Lung (tissue), 12 donors: ENCODE data around the gene PHACTR3. TPM values are rescaled to one million over a fixed set of nuclear protein-coding genes. Genes with fewer than 3 reads are reported as not detected.

Experiments
- ATAC-seq: fragments of 200-7000 bp; cut with Tn5 transposase; one replicate; pipeline ENCODE4 v1.9.1; 2020; ENCODE audit warnings: moderate number of reproducible peaks; ENCODE audit not compliant: insufficient read depth, low FRiP score
- DNase-seq, 3 donors: peaks; one replicate each; pipeline ENCODE4 v3.0.0-alpha.2; 2013 to 2017
- H3K27ac ChIP-seq, 2 donors: one replicate each; pipeline ENCODE4 v1.5.1; 2013; ENCODE audit warnings: mild to moderate bottlenecking in 2 of 2, moderate library complexity in 2 of 2, control low read depth in 1 of 2, inconsistent platforms in 1 of 2, low read depth in 1 of 2, low read length in 1 of 2
- H3K27me3 ChIP-seq, 3 donors: one replicate each; pipeline ENCODE4 v1.5.1; 2013; ENCODE audit warnings: low read length in 2 of 3; ENCODE audit not compliant: control insufficient read depth in 3 of 3, insufficient read depth in 3 of 3
- H3K36me3 ChIP-seq, 4 donors: one replicate each; pipeline ENCODE4 v1.5.1; 2013; ENCODE audit warnings: low read length in 4 of 4, mild to moderate bottlenecking in 1 of 4, moderate library complexity in 1 of 4; ENCODE audit not compliant: control insufficient read depth in 4 of 4, insufficient read depth in 4 of 4
- H3K4me1 ChIP-seq, 5 donors: one replicate each; pipeline ENCODE4 v1.5.1; 2013; ENCODE audit warnings: low read length in 5 of 5, mild to moderate bottlenecking in 2 of 5, moderate library complexity in 1 of 5; ENCODE audit not compliant: control insufficient read depth in 5 of 5, insufficient read depth in 5 of 5
- H3K4me3 ChIP-seq: one replicate; pipeline ENCODE4 v1.5.1; 2013; ENCODE audit warnings: mild to moderate bottlenecking, control low read depth, moderate library complexity
- H3K9ac ChIP-seq, 2 donors: one replicate each; pipeline ENCODE4 v1.5.1; 2013; ENCODE audit warnings: low read length in 2 of 2, control low read depth in 1 of 2; ENCODE audit not compliant: insufficient read depth in 1 of 2
- H3K9me3 ChIP-seq, 4 donors: one replicate each; pipeline ENCODE4 v1.5.1; 2013; ENCODE audit warnings: low read length in 3 of 4, mild to moderate bottlenecking in 1 of 4, moderate library complexity in 1 of 4; ENCODE audit not compliant: control insufficient read depth in 4 of 4, insufficient read depth in 3 of 4
- WGBS, 2 donors: extraction: QIAGEN DNeasy Blood & Tissue Kit; methylation state at CpG; one replicate each; pipeline ENCODE4 v1.1.7; 2013; 5-methylcytosine and 5-hydroxymethylcytosine counted together
- polyA plus RNA-seq, 2 donors: library from polyadenylated mRNA; stranded (reverse); fragments of 200-250 nt; gene quantifications; one replicate each; pipeline ENCODE4 v1.2.1, GENCODE V29; 2013
- total RNA-seq, 2 donors: library from RNA; depleted of rRNA in 1 of 2; stranded (reverse); fragments of >200 nt in 1 of 2; gene quantifications; one replicate each; pipeline ENCODE4 v1.2.1, GENCODE V29; 2014 to 2021
- TF ChIP-seq, protein P1 (sequence below): IDR thresholded peaks from 2 replicates; pipeline ENCODE4 v1.5.1; 2012; ENCODE audit warnings: mild to moderate bottlenecking; ENCODE audit errors: control extremely low read depth, extremely low read depth
- donor health status: control.
- donor health status: control.
- donor health status: Bipolar disorder and iron deficiency.
- donor health status: healthy.
- donor health status: DM: yes; HTN: yes; CAD: no.

PHACTR3 gene
- total and polyA plus RNA-seq, 4 donors: 3.8 to 12.0 (median 5.9) TPM

DNA sequence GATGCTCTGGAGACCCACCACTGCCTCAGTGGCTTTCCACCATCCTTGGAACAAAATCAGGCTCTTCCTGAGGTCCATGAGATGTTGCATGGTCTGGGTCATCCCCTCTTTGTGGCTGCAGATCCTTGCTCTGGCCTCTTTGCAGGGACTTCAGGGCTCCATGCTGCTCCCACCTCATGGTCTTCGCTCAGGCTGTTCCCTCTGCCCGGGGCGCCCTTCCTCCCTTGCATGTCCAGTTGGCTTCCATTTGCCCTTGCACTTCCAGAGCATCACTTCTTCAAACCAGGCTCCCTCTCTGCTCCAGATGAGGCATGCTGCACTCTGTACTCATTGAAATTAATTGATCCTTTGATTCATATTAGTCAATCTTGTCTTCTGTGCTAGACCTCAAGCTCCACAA is 4.4 kb upstream of the PHACTR3 start:
- no peak for DNase-seq
- 90 to 97% methylated on average over 3 of the region's 3 CpGs for WGBS, 2 donors
- no peaks in the 10 kb centered on the region for H3K9me3 ChIP-seq
- TF ChIP-seq, protein P1, sequence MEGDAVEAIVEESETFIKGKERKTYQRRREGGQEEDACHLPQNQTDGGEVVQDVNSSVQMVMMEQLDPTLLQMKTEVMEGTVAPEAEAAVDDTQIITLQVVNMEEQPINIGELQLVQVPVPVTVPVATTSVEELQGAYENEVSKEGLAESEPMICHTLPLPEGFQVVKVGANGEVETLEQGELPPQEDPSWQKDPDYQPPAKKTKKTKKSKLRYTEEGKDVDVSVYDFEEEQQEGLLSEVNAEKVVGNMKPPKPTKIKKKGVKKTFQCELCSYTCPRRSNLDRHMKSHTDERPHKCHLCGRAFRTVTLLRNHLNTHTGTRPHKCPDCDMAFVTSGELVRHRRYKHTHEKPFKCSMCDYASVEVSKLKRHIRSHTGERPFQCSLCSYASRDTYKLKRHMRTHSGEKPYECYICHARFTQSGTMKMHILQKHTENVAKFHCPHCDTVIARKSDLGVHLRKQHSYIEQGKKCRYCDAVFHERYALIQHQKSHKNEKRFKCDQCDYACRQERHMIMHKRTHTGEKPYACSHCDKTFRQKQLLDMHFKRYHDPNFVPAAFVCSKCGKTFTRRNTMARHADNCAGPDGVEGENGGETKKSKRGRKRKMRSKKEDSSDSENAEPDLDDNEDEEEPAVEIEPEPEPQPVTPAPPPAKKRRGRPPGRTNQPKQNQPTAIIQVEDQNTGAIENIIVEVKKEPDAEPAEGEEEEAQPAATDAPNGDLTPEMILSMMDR: no peak
- H3K9ac ChIP-seq: no peak overlapping the region
- ATAC-seq: no peak
- H3K36me3 ChIP-seq: no peaks in the 10 kb centered on the region
- H3K4me3 ChIP-seq: no peak overlapping the region
- H3K27ac ChIP-seq: no peak overlapping the region
- H3K4me1 ChIP-seq: peaks cover 0 to 1% (median 0%) of the 10 kb centered on the region in 5 donors
- H3K27me3 ChIP-seq: peaks cover 4 to 78% (median 54%) of the 10 kb centered on the region in 3 donors

DNA sequence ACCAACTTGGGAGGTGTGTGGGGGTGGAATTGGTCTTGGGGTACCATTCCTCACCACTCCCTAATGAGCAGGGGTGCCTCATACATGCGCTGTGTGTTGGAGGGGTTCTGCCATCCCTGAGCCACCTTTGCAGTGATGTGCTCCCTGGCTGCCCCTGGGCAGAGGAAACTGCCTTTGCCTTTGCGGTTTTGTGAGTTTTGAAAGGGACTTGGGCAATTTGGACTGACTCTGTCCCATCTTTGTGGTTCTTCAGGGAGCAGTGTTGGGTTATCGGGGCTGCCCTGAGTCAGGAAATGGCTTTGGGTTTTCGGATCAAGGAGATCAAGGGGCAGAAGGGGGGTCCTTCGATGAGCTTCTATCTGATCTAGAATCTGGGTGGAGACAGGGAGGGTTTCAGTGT is 3.9 kb upstream of the PHACTR3 start:
- WGBS, 2 donors: 76 to 81% methylated on average over 5 of the region's 5 CpGs
- peaks cover 0 to 3% (median 0%) of the 10 kb centered on the region in 5 donors for H3K4me1 ChIP-seq
- no peak for ATAC-seq
- no peaks in the 10 kb centered on the region for H3K9me3 ChIP-seq
- no peak overlapping the region for H3K27ac ChIP-seq
- H3K27me3 ChIP-seq: peaks cover 4 to 80% (median 53%) of the 10 kb centered on the region in 3 donors
- no peak overlapping the region for H3K4me3 ChIP-seq
- no peak for DNase-seq
- no peak overlapping the region for H3K9ac ChIP-seq
- no peaks in the 10 kb centered on the region for H3K36me3 ChIP-seq
- TF ChIP-seq, protein P1: no peak

DNA sequence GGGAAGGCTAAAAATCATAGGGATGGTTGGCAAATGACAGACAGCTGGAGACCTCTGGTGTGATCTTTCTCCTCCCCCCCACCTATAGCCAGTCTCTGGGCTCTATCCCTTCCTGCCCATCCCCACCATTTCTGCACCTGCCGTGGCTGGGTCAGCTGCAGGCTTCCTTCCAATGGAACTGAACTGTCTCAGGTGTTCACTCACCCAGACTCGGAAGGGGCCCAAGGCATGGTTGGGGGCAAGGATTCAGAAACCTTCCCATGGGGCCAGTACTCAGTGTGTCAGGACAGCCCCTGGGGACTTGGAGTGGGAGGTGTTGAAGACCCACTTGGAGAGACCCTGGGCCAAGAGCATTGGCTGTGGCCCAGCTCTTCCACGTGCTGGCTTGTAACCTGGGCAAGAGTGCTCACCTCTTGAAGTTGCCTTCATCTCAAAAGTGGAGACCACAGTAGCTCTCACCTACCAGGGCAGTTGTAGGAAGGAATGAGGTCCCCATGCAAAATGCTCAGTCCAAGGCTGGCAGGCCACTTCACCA is 1.7 kb upstream of the PHACTR3 start:
- Histone ChIP-seq H3K27ac (no peak overlapping the region), H3K9me3 (no peaks in the 10 kb centered on the region), H3K9ac (no peak overlapping the region), H3K4me3 (no peak overlapping the region), H3K4me1 (peaks cover 0 to 4% (median 0%) of the 10 kb centered on the region in 5 donors), H3K36me3 (no peaks in the 10 kb centered on the region), H3K27me3 (peaks cover 10 to 85% (median 60%) of the 10 kb centered on the region in 3 donors)
- TF ChIP-seq, protein P1: no peak
- ATAC-seq (no peak), DNase-seq (no peak)
- 65 to 72% methylated on average over 3 of the region's 3 CpGs for WGBS, 2 donors

DNA sequence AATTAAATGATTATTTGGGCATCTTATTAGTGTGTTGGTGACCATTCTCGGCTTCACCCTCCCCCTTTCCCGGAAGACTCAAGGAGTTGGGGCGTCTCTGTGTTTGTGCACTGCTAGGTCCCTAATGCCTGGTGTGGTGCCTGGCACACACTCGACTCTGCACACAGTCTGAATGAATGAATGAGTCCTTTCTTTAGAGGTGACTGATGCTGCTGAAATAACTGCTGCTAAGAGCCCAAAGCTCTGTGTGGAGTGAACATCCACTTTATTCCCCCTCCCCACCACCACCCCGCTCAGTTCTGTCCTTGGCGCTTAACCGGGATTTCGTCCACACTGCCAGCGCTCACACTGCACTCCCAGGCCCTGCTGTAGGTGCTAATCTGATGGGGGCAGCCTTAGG is 1.2 kb upstream of the PHACTR3 start:
- DNase-seq (no peak), ATAC-seq (no peak)
- TF ChIP-seq, protein P1: no peak
- Histone ChIP-seq H3K36me3 (no peaks in the 10 kb centered on the region), H3K27me3 (peaks cover 11 to 86% (median 65%) of the 10 kb centered on the region in 3 donors), H3K4me3 (no peak overlapping the region), H3K9ac (no peak overlapping the region), H3K9me3 (no peaks in the 10 kb centered on the region), H3K4me1 (peaks cover 0 to 4% (median 0%) of the 10 kb centered on the region in 5 donors), H3K27ac (no peak overlapping the region)
- 60 to 64% methylated on average over 9 of the region's 9 CpGs for WGBS, 2 donors
